Transverse colon (tissue), 4 donors: Measurements from ENCODE around the gene ANLN.

Experiments
- POLR2A ChIP-seq: fragments of 450-650 bp; IDR thresholded peaks from one replicate; pipeline ENCODE4 v1.6.1; 2016; ENCODE audit warnings: antibody characterized with exemption, mild to moderate bottlenecking, moderate library complexity
- POLR2AphosphoS5 ChIP-seq, 3 donors: sonication (generic); formaldehyde crosslinking; IDR thresholded peaks; one replicate each; pipeline ENCODE4 v1.6.1; 2016; ENCODE audit warnings: antibody characterized with exemption in 3 of 3
- TF ChIP-seq, protein P1 (sequence below), 5 experiments: fragments of 200-600 bp in 3 of 5; fragments of 450-650 bp in 2 of 5; sonication (generic) in 3 of 5; IDR thresholded peaks; 1 replicate in 2 of 5; 2 replicates in 3 of 5; pipeline ENCODE4 v1.5.1; 2016 to 2017; ENCODE audit warnings: antibody characterized with exemption in 5 of 5, inconsistent platforms in 3 of 5, mild to moderate bottlenecking in 2 of 5, moderate library complexity in 1 of 5

DNA sequence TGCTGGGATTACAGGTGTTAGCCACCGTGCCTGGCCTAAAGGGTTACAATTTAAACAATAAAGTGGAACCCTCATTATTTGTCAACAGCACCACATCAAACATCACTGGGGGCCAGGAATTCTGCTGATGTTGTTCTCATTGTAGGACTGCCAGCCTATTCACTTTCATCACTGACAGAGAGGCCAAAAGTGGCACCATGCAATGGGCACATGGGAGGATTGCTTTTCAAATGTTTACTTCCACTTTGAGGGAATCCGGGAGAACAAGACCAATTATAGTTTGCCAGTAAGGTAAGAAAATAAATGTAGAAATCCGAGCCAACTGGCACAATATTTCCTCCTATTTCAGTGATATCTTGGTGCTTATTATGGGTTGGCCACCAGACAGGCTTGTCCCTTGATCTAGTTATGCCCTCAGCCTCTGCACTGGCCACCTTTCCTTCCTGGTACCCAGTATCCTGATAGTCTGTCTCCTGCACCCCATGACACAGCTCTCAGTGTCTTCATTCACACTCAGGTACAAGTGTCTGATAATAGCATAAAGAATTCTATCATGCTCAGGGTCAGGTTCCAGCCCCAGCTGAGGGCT is 82.6 kb downstream of the ANLN start:
- TF ChIP-seq, protein P1, sequence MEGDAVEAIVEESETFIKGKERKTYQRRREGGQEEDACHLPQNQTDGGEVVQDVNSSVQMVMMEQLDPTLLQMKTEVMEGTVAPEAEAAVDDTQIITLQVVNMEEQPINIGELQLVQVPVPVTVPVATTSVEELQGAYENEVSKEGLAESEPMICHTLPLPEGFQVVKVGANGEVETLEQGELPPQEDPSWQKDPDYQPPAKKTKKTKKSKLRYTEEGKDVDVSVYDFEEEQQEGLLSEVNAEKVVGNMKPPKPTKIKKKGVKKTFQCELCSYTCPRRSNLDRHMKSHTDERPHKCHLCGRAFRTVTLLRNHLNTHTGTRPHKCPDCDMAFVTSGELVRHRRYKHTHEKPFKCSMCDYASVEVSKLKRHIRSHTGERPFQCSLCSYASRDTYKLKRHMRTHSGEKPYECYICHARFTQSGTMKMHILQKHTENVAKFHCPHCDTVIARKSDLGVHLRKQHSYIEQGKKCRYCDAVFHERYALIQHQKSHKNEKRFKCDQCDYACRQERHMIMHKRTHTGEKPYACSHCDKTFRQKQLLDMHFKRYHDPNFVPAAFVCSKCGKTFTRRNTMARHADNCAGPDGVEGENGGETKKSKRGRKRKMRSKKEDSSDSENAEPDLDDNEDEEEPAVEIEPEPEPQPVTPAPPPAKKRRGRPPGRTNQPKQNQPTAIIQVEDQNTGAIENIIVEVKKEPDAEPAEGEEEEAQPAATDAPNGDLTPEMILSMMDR (IDR thresholded peaks at IDR 0.05) = no peak
- TF ChIP-seq POLR2A (no peak), POLR2AphosphoS5 (IDR thresholded peaks at IDR 0.05) (no peak)
